Right lobe of liver (tissue), 4 donors: ENCODE measurements around the gene FAM240A.

ENCODE experiments used
- POLR2A ChIP-seq: fragments of 450-650 bp; IDR thresholded peaks from one replicate; pipeline ENCODE4 v1.6.1; 2017; ENCODE audit warnings: antibody characterized with exemption, mild to moderate bottlenecking
- TF ChIP-seq, protein P1 (sequence below), 4 donors: fragments of 200-600 bp in 3 of 4; fragments of 450-650 bp in 1 of 4; IDR thresholded peaks; one replicate each; pipeline versions ENCODE4 v1.5.1 to v1.8.0; 2016 to 2022; ENCODE audit warnings: antibody characterized with exemption in 4 of 4, mild to moderate bottlenecking in 2 of 4
- donor health status: DM: no; HTN: no; CAD: no.
- donor health status: DM: no; HTN: no; CAD: no.
- donor health status: DM: no; HTN: yes; CAD: no.

DNA sequence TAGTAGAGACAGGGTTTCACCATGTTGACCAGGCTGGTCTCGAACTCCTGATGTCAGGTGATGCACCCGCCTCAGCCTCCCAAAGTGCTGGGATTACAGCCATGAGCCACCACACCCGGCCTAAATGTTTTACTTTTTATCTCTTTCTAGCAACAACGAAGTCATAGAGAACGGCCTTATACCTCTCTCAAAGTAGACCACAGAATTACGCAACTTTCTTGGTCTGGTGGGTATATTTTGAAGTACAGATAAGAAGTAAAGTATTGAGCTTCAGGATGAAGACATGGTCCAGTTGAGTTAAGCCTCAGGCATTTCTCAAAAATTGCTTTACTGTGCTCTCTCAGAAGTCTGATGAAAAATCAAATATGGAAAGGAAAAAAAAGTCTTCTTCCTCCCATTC lies 30.6 kb downstream of the FAM240A start:
- TF ChIP-seq POLR2A: no peak
- TF ChIP-seq, protein P1, sequence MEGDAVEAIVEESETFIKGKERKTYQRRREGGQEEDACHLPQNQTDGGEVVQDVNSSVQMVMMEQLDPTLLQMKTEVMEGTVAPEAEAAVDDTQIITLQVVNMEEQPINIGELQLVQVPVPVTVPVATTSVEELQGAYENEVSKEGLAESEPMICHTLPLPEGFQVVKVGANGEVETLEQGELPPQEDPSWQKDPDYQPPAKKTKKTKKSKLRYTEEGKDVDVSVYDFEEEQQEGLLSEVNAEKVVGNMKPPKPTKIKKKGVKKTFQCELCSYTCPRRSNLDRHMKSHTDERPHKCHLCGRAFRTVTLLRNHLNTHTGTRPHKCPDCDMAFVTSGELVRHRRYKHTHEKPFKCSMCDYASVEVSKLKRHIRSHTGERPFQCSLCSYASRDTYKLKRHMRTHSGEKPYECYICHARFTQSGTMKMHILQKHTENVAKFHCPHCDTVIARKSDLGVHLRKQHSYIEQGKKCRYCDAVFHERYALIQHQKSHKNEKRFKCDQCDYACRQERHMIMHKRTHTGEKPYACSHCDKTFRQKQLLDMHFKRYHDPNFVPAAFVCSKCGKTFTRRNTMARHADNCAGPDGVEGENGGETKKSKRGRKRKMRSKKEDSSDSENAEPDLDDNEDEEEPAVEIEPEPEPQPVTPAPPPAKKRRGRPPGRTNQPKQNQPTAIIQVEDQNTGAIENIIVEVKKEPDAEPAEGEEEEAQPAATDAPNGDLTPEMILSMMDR (IDR thresholded peaks at IDR 0.05): no peak
